ENCODE results near the gene TUBGCP6. TPM values are rescaled to one million over a fixed set of nuclear protein-coding genes. Genes with fewer than 3 reads are reported as not detected.

Gene TUBGCP6
- total and polyA plus RNA-seq, 4 donors: 26.5 to 57.8 (median 46.4) TPM

DNA sequence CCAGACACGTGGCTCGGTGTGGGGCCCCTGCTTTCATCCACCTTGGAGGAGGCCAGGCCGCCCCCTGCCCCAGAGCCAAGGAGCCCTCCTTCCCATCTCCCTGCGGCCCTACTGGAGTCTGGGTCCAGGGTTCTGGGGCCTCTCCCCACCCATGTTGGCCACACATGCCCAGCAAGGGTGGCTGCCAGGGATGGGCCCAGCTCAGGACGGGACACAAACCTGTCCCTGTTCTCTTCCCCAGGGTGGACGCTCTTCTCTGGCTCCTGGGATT is 69.7 kb downstream of the TUBGCP6 start:
- H3K9ac ChIP-seq (ENCODE audit: insufficient read depth in 1 of 2, low read length in 2 of 2): no peak overlapping the region
- no peak for DNase-seq
- H3K9me3 ChIP-seq (ENCODE audit: control insufficient read depth in 4 of 4, insufficient read depth in 3 of 4, low read length in 3 of 4): peaks cover 0 to 5% (median 0%) of the 10 kb centered on the region in 4 donors
- no peak overlapping the region for H3K27ac ChIP-seq (ENCODE audit: low read depth in 1 of 2, low read length in 1 of 2)
- TF ChIP-seq, protein P1, sequence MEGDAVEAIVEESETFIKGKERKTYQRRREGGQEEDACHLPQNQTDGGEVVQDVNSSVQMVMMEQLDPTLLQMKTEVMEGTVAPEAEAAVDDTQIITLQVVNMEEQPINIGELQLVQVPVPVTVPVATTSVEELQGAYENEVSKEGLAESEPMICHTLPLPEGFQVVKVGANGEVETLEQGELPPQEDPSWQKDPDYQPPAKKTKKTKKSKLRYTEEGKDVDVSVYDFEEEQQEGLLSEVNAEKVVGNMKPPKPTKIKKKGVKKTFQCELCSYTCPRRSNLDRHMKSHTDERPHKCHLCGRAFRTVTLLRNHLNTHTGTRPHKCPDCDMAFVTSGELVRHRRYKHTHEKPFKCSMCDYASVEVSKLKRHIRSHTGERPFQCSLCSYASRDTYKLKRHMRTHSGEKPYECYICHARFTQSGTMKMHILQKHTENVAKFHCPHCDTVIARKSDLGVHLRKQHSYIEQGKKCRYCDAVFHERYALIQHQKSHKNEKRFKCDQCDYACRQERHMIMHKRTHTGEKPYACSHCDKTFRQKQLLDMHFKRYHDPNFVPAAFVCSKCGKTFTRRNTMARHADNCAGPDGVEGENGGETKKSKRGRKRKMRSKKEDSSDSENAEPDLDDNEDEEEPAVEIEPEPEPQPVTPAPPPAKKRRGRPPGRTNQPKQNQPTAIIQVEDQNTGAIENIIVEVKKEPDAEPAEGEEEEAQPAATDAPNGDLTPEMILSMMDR (IDR thresholded peaks at IDR 0.05; ENCODE audit: control extremely low read depth, extremely low read depth): no peak
- 90 to 91% methylated on average over 4 to 6 of the region's 6 CpGs for WGBS, 2 donors
- no peaks in the 10 kb centered on the region for H3K36me3 ChIP-seq (ENCODE audit: control insufficient read depth in 4 of 4, insufficient read depth in 4 of 4, low read length in 4 of 4)
- no peaks in the 10 kb centered on the region for H3K27me3 ChIP-seq (ENCODE audit: control insufficient read depth in 3 of 3, insufficient read depth in 3 of 3, low read length in 2 of 3)
- H3K4me1 ChIP-seq (ENCODE audit: control insufficient read depth in 5 of 5, insufficient read depth in 5 of 5, low read length in 5 of 5): peaks cover 0 to 5% (median 0%) of the 10 kb centered on the region in 5 donors
- no peak for ATAC-seq (ENCODE audit: insufficient read depth, low FRiP score)
- no peak overlapping the region for H3K4me3 ChIP-seq

DNA sequence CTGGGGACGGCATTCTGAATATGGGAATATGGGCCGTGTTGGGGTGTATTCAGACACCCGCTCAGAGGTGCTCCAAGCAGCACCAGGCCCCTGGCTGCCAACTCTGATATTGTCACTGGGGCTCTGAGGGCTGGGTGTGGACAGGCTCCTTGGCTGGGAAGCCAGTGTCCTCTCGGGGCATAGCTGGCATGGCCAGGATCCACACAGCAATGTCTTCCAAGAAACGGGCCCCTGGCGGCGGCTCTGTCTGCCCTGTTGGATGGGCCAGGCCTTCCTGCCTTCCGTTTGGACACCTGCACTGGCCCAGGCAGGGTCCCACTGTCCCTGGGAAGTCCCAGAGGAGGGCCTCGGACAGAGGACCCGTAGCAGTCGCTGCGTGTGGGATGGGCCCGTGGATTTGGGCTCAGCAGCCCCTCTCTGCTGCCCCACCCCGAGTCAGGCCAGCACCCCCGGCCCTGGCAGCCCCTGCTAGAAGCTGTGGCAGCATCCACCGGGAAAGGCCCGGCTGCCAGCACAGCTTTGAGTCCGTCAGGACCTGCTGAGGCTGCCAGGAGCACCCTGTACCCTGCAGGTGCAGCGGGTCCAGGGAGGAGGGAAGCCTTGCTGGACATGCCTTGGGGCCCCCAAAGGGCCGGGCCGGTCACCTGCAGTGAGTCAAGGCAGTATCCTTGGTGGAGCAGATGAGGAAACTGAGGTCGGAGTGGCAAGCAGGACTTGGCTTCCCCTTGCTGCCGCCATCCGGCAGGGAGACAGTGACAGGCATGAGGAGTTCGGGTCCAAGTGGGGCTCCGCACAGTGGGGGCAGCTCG is 70.2 kb downstream of the TUBGCP6 start:
- H3K9me3 ChIP-seq (ENCODE audit: control insufficient read depth in 4 of 4, insufficient read depth in 3 of 4, low read length in 3 of 4): peaks cover 0 to 5% (median 0%) of the 10 kb centered on the region in 4 donors
- 88 to 93% methylated on average over 27 of the region's 27 CpGs for WGBS, 2 donors
- no peak overlapping the region for H3K9ac ChIP-seq (ENCODE audit: insufficient read depth in 1 of 2, low read length in 2 of 2)
- H3K4me3 ChIP-seq: no peak overlapping the region
- no peak for DNase-seq
- H3K27ac ChIP-seq (ENCODE audit: low read depth in 1 of 2, low read length in 1 of 2): no peak overlapping the region
- TF ChIP-seq, protein P1 (IDR thresholded peaks at IDR 0.05; ENCODE audit: control extremely low read depth, extremely low read depth): no peak
- ATAC-seq (ENCODE audit: insufficient read depth, low FRiP score): no peak
- H3K4me1 ChIP-seq (ENCODE audit: control insufficient read depth in 5 of 5, insufficient read depth in 5 of 5, low read length in 5 of 5): peaks cover 0 to 5% (median 0%) of the 10 kb centered on the region in 5 donors
- no peaks in the 10 kb centered on the region for H3K27me3 ChIP-seq (ENCODE audit: control insufficient read depth in 3 of 3, insufficient read depth in 3 of 3, low read length in 2 of 3)
- no peaks in the 10 kb centered on the region for H3K36me3 ChIP-seq (ENCODE audit: control insufficient read depth in 4 of 4, insufficient read depth in 4 of 4, low read length in 4 of 4)

DNA sequence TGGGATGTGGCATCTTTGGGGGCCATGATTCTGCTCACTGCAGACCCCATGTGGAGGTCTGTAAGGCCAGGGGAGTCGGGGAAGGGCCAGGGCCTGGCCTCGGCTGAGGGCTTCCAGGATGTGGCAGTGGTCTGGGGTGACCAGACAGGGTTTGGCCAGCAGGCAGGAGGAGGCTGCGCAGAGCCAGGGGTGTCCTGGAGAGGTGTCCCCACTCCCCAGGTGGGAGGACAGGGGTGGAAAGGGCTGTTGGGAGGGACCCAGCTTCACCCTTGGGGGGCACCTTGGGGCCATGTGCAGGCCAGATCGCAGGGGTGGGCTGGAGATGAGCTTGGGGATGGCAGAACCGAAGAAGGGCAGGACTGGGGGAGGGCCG is 70.9 kb downstream of the TUBGCP6 start:
- Histone ChIP-seq H3K36me3 (ENCODE audit: control insufficient read depth in 4 of 4, insufficient read depth in 4 of 4, low read length in 4 of 4) (no peaks in the 10 kb centered on the region), H3K4me3 (no peak overlapping the region), H3K9me3 (ENCODE audit: control insufficient read depth in 4 of 4, insufficient read depth in 3 of 4, low read length in 3 of 4) (peaks cover 0 to 5% (median 0%) of the 10 kb centered on the region in 4 donors), H3K9ac (ENCODE audit: insufficient read depth in 1 of 2, low read length in 2 of 2) (no peak overlapping the region), H3K27ac (ENCODE audit: low read depth in 1 of 2, low read length in 1 of 2) (no peak overlapping the region), H3K4me1 (ENCODE audit: control insufficient read depth in 5 of 5, insufficient read depth in 5 of 5, low read length in 5 of 5) (peaks cover 0 to 5% (median 0%) of the 10 kb centered on the region in 5 donors), H3K27me3 (ENCODE audit: control insufficient read depth in 3 of 3, insufficient read depth in 3 of 3, low read length in 2 of 3) (peaks cover 0 to 5% (median 3%) of the 10 kb centered on the region in 3 donors)
- WGBS, 2 donors: 92 to 93% methylated on average over 6 of the region's 6 CpGs
- TF ChIP-seq, protein P1 (IDR thresholded peaks at IDR 0.05; ENCODE audit: control extremely low read depth, extremely low read depth): no peak
- no peak for ATAC-seq (ENCODE audit: insufficient read depth, low FRiP score)
- no peak for DNase-seq

Measured in lung (tissue), 12 donors.